Mesothelial cell of epicardium (in vitro differentiated cells): ENCODE data around the gene SCLT1. TPM values are rescaled to one million over a fixed set of nuclear protein-coding genes. Genes with fewer than 3 reads are reported as not detected.
A peak's percentile ranks its signal among the peaks of the same experiment; 100 is the strongest.

Source experiments
- DNase-seq, 2 experiments: peaks; one replicate each; pipeline ENCODE4 v3.0.0; 2021; ENCODE audit warnings: low spot score in 2 of 2; ENCODE audit not compliant: unreplicated experiment in 2 of 2
- H3K27ac Mint-ChIP-seq: 2 replicates; pipeline ENCODE4 v1.8.0; 2021; ENCODE audit warnings: mixed read lengths
- H3K27me3 Mint-ChIP-seq: 2 replicates; pipeline ENCODE4 v1.8.0; 2021; ENCODE audit warnings: low read depth, mixed read lengths
- H3K36me3 Mint-ChIP-seq: 2 replicates; pipeline ENCODE4 v1.8.0; 2021; ENCODE audit warnings: mixed read lengths
- H3K4me1 Mint-ChIP-seq: 2 replicates; pipeline ENCODE4 v1.8.0; 2021; ENCODE audit warnings: mixed read lengths
- H3K4me3 Mint-ChIP-seq: 2 replicates; pipeline ENCODE4 v1.8.0; 2021; ENCODE audit warnings: mild to moderate bottlenecking, moderate library complexity, mixed read lengths
- H3K9me3 Mint-ChIP-seq: 2 replicates; pipeline ENCODE4 v1.8.0; 2021; ENCODE audit warnings: mixed read lengths
- total RNA-seq: library from RNA; stranded (reverse); gene quantifications from 3 replicates; pipeline ENCODE4 v1.2.1, GENCODE V29; 2021
- TF ChIP-seq, protein P1 (sequence below): fragments of 200-600 bp; sonication (generic); IDR thresholded peaks from one replicate; pipeline ENCODE4 v1.5.0; 2021; ENCODE audit warnings: antibody characterized with exemption; ENCODE audit not compliant: unreplicated experiment

Gene SCLT1
- total RNA-seq, 1 donor from 2014 or later = 19.0 TPM

DNA sequence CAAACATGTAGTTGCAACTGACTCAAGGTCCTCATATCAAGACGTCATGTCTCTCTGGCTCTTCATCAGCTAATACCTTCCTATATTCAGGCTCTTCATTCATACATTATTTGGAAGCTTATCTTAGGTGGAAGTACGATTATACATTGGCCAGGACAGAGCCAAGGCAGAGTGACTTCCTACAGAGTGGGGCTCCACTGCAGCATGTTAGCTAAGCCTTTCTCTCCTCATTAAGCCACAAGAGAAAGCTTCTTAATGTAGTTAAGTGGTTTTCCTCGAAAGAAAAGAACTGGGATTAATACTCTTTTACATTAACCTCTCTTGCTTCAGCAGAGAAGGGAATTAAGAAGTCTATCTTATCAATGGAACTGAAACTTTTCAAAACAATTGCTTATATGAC lies 17.6 kb upstream of the SCLT1 start:
- no peaks in the 10 kb centered on the region for H3K4me1 Mint-ChIP-seq
- H3K27ac Mint-ChIP-seq = no peak overlapping the region

GRCh38 chr4:129109965-129110824 lies 16.9 kb upstream of the SCLT1 start:
- H3K4me3 Mint-ChIP-seq = no peak overlapping the region
- DNase-seq = no peak

More for the DNA sequence above, 17.6 kb upstream of the SCLT1 start:
- peaks cover 6% of the 10 kb centered on the region for H3K36me3 Mint-ChIP-seq
- H3K9me3 Mint-ChIP-seq = no peaks in the 10 kb centered on the region
- H3K27me3 Mint-ChIP-seq = no peaks in the 10 kb centered on the region
- no peak overlapping the region for H3K4me3 Mint-ChIP-seq
- DNase-seq = no peak
- TF ChIP-seq, protein P1, sequence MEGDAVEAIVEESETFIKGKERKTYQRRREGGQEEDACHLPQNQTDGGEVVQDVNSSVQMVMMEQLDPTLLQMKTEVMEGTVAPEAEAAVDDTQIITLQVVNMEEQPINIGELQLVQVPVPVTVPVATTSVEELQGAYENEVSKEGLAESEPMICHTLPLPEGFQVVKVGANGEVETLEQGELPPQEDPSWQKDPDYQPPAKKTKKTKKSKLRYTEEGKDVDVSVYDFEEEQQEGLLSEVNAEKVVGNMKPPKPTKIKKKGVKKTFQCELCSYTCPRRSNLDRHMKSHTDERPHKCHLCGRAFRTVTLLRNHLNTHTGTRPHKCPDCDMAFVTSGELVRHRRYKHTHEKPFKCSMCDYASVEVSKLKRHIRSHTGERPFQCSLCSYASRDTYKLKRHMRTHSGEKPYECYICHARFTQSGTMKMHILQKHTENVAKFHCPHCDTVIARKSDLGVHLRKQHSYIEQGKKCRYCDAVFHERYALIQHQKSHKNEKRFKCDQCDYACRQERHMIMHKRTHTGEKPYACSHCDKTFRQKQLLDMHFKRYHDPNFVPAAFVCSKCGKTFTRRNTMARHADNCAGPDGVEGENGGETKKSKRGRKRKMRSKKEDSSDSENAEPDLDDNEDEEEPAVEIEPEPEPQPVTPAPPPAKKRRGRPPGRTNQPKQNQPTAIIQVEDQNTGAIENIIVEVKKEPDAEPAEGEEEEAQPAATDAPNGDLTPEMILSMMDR = no peak

DNA sequence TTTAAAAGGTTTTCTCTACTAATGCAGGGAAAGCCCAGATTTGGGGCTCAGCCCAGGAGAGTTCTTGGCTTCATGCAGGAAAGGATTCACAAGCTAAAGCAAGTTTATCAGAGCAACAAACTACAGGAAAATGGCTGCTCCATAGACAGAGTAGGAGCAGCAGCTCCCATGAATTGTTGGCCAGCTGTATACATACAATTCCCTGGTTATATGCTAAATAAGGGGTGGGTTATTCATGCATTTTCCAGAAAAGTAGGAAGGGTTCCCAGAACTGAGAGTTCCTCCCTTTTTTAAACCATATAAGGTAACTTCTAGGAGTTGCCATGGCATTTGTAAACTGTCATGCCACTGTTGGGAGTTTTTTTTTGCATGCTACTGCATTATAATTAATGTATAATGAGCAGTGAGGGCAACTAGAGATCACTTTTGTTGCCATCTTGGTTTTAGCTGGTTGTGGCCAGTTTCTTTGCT lies 5.2 kb upstream of the SCLT1 start:
- TF ChIP-seq, protein P1 = no peak
- peak overlapping the region; percentile 12 for H3K27ac Mint-ChIP-seq
- H3K4me1 Mint-ChIP-seq = peaks cover 12% of the 10 kb centered on the region
- H3K27me3 Mint-ChIP-seq = no peaks in the 10 kb centered on the region
- H3K36me3 Mint-ChIP-seq = peaks cover 6% of the 10 kb centered on the region
- H3K9me3 Mint-ChIP-seq = no peaks in the 10 kb centered on the region
- no peak for DNase-seq
- H3K4me3 Mint-ChIP-seq = peak overlapping the region; percentile 14

More at GRCh38 chr4:129109965-129110824, 16.9 kb upstream of the SCLT1 start:
- H3K27ac Mint-ChIP-seq = no peak overlapping the region
- TF ChIP-seq, protein P1 = no peak
- H3K36me3 Mint-ChIP-seq = peaks cover 6% of the 10 kb centered on the region
- H3K4me1 Mint-ChIP-seq = no peaks in the 10 kb centered on the region
- H3K27me3 Mint-ChIP-seq = no peaks in the 10 kb centered on the region
- no peaks in the 10 kb centered on the region for H3K9me3 Mint-ChIP-seq

DNA sequence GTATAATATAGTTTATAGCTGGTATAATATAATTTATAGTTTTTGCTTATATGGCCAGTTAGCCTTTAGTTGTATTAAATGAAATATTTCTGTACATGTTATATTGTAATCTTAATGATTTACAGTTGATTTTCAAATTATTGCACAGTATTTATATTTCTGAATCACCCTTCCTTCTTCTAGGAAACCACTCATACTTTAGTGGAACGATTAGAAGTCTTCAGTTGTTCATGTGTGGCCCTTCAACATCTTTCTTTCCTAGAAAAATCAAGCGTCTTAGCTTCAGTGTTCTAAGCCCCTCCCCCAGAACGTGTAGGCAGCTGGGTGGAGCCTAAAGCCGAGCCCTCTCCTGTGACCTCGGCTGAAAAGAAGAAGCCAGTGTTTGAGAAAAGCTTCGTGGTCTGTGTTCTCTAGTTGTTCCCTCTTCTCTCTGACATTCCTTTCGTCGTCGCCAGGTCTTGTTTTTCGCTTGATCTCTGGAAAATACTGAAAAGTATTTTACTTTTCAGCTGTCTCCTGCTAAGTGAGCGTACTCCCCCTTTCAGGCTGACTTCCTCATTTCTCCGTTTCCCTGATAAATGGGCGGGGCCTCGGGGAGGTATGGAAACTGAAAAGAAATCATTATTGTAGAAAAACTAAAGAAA lies 2.6 kb upstream of the SCLT1 start, which contains the start of gene C4orf33:
C4orf33 (plus strand) TSS at position 342 of the 644 bp plus-strand sequence. CDS start 6,459 bp downstream, outside the sequence.
- H3K4me3 Mint-ChIP-seq = peak within 1 kb of the TSS; percentile 91
- no peaks in the 10 kb centered on the region for H3K27me3 Mint-ChIP-seq
- peak within 1 kb of the TSS; percentile 99 for H3K27ac Mint-ChIP-seq
- H3K4me1 Mint-ChIP-seq = peaks cover 13% of the 10 kb centered on the region
- DNase-seq = peak; percentile 34 to 56
- no peaks in the 10 kb centered on the region for H3K36me3 Mint-ChIP-seq
- no peaks in the 10 kb centered on the region for H3K9me3 Mint-ChIP-seq
- TF ChIP-seq, protein P1 = no peak

DNA sequence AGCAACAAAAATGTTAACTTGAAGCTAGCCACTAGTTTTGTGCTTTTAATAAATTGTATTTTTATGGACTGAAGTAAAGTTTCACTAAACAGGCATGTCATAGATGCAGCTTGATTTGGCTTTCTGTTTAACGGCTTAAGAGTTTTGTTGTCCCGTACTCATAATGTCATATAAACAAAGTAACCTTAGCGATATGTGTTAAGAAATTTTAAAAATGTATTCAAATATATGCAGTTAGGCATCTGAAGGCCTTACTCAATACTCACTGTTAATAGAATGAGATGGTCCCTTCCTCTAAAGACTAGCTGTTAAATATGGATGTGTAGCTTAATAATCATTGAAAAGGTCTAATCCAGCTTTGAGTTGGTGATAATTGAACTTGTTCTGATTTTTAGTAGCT lies 1.0 kb upstream of the SCLT1 start:
- no peaks in the 10 kb centered on the region for H3K27me3 Mint-ChIP-seq
- DNase-seq = no peak
- peak overlapping the region; percentile 11 for H3K4me3 Mint-ChIP-seq
- TF ChIP-seq, protein P1 = no peak
- H3K27ac Mint-ChIP-seq = peak overlapping the region; percentile 37
- H3K4me1 Mint-ChIP-seq = peaks cover 13% of the 10 kb centered on the region
- H3K36me3 Mint-ChIP-seq = no peaks in the 10 kb centered on the region
- no peaks in the 10 kb centered on the region for H3K9me3 Mint-ChIP-seq
